ENCODE results near the gene HECW1.

- no peak for TF ChIP-seq CTCF (conservative IDR thresholded peaks at IDR 0.05)
- TF ChIP-seq EZH2 (IDR thresholded peaks at IDR 0.05; ENCODE audit: low read depth) = no peak
These were observed 496.6 kb downstream of the HECW1 start for GRCh38 chr7:43609097-43609496.

All from PC-9 (cell line).